CD14-positive monocyte (primary cell): Measurements from ENCODE around the gene KCNMA1. TPM values are rescaled to one million over a fixed set of nuclear protein-coding genes. Genes with fewer than 3 reads are reported as not detected.

Experiments
- DNase-seq, 3 donors: peaks; one replicate each; pipeline ENCODE4 v3.0.0-alpha.2; 2011 to 2022
- H2AFZ ChIP-seq: 2 replicates; pipeline ENCODE4 v1.6.0; 2012; ENCODE audit warnings: mild to moderate bottlenecking, low read depth, low read length, inconsistent platforms; ENCODE audit not compliant: insufficient read depth, poor library complexity, severe bottlenecking
- H3K27ac ChIP-seq, 2 donors: 1 replicate in 1 of 2; 2 replicates in 1 of 2; pipeline ENCODE4 v1.5.1; 2012 to 2013; ENCODE audit warnings: low read length in 2 of 2, control low read depth in 1 of 2, inconsistent platforms in 1 of 2, low read depth in 1 of 2, mild to moderate bottlenecking in 1 of 2
- H3K27me3 ChIP-seq, 2 donors: one replicate each; pipeline versions ENCODE4 v1.6.0 to v1.6.1; 2011 to 2013; ENCODE audit warnings: low read length in 2 of 2; ENCODE audit not compliant: control insufficient read depth in 2 of 2, insufficient read depth in 2 of 2
- H3K36me3 ChIP-seq, 2 donors: replicated peaks in 1 of 2; 1 replicate in 1 of 2; 2 replicates in 1 of 2; pipeline versions ENCODE4 v1.5.1 to v1.6.1; 2012 to 2013; ENCODE audit warnings: low read length in 2 of 2, control low read depth in 1 of 2, inconsistent platforms in 1 of 2, mild to moderate bottlenecking in 1 of 2; ENCODE audit not compliant: insufficient read depth in 2 of 2, control insufficient read depth in 1 of 2
- H3K4me1 ChIP-seq, 2 donors: 1 replicate in 1 of 2; 2 replicates in 1 of 2; pipeline versions ENCODE4 v1.5.1 to v1.6.1; 2012 to 2013; ENCODE audit warnings: low read length in 2 of 2, control low read depth in 1 of 2, inconsistent platforms in 1 of 2, mild to moderate bottlenecking in 1 of 2, moderate library complexity in 1 of 2; ENCODE audit not compliant: insufficient read depth in 2 of 2, control insufficient read depth in 1 of 2
- H3K4me2 ChIP-seq: replicated peaks from 2 replicates; pipeline ENCODE3; 2012; ENCODE audit warnings: low read length, moderate library complexity, mild to moderate bottlenecking; ENCODE audit not compliant: poor library complexity, severe bottlenecking; ENCODE audit errors: extremely low read depth
- H3K4me3 ChIP-seq, 3 experiments: fragments of 200-600 bp in 1 of 3; sonication (generic) in 1 of 3; replicated peaks in 1 of 3; 1 replicate in 2 of 3; 2 replicates in 1 of 3; pipeline ENCODE4 v1.5.1; 2011 to 2013; ENCODE audit warnings: low read length in 3 of 3, mild to moderate bottlenecking in 3 of 3, control low read depth in 2 of 3, low read depth in 2 of 3, inconsistent platforms in 1 of 3, moderate library complexity in 1 of 3
- H3K79me2 ChIP-seq: 2 replicates; pipeline ENCODE4 v1.6.0; 2012; ENCODE audit warnings: mild to moderate bottlenecking, control low read depth, inconsistent platforms, low read length, moderate library complexity; ENCODE audit not compliant: insufficient read depth
- H3K9ac ChIP-seq: 2 replicates; pipeline ENCODE4 v1.6.0; 2017; ENCODE audit warnings: low read length, mild to moderate bottlenecking; ENCODE audit not compliant: insufficient read depth, poor library complexity, severe bottlenecking
- H3K9me3 ChIP-seq, 2 donors: replicated peaks in 1 of 2; 1 replicate in 1 of 2; 2 replicates in 1 of 2; pipeline versions ENCODE4 v1.5.1 to v1.6.1; 2012 to 2013; ENCODE audit warnings: low read length in 2 of 2, control low read depth in 1 of 2; ENCODE audit not compliant: control insufficient read depth in 1 of 2, insufficient read depth in 1 of 2
- H4K20me1 ChIP-seq: 2 replicates; pipeline ENCODE4 v1.6.0; 2012; ENCODE audit warnings: mild to moderate bottlenecking, low read length, control low read depth, moderate library complexity; ENCODE audit not compliant: insufficient read depth
- H3K27ac Mint-ChIP-seq, 7 donors: one replicate each; pipeline ENCODE4 v1.8.0; 2020; ENCODE audit warnings: mild to moderate bottlenecking in 7 of 7, mixed read lengths in 7 of 7, moderate library complexity in 6 of 7, inconsistent platforms in 2 of 7
- H3K27me3 Mint-ChIP-seq, 3 donors: one replicate each; pipeline ENCODE4 v1.8.0; 2021 to 2022; ENCODE audit warnings: low read depth in 3 of 3, mild to moderate bottlenecking in 3 of 3, mixed read lengths in 3 of 3, moderate library complexity in 3 of 3, inconsistent platforms in 1 of 3
- H3K36me3 Mint-ChIP-seq, 2 donors: one replicate each; pipeline ENCODE4 v1.8.0; 2020; ENCODE audit warnings: mixed read lengths in 2 of 2, inconsistent platforms in 1 of 2, mild to moderate bottlenecking in 1 of 2
- H3K4me1 Mint-ChIP-seq: one replicate; pipeline ENCODE4 v1.8.0; 2020; ENCODE audit warnings: mild to moderate bottlenecking, mixed read lengths
- H3K4me3 Mint-ChIP-seq, 2 donors: one replicate each; pipeline ENCODE4 v1.8.0; 2020; ENCODE audit warnings: mild to moderate bottlenecking in 2 of 2, mixed read lengths in 2 of 2, moderate library complexity in 1 of 2
- H3K9me3 Mint-ChIP-seq, 7 donors: one replicate each; pipeline ENCODE4 v1.8.0; 2020 to 2022; ENCODE audit warnings: mixed read lengths in 7 of 7, mild to moderate bottlenecking in 6 of 7, moderate library complexity in 6 of 7, inconsistent platforms in 2 of 7
- CTCF ChIP-seq: fragments of 200-600 bp; IDR thresholded peaks from one replicate; pipeline ENCODE4 v1.8.0; 2022; ENCODE audit warnings: antibody characterized with exemption, mild to moderate bottlenecking
- WGBS: methylation state at CpG from one replicate; pipeline ENCODE4 v1.1.5; 2013; ENCODE audit warnings: missing lambda C conversion rate; ENCODE audit not compliant: insufficient coverage; 5-methylcytosine and 5-hydroxymethylcytosine counted together
- intact Hi-C, 2 donors: fragments of 100-400 bp; cut with micrococcal nuclease; formaldehyde crosslinking; loops; one replicate each; pipeline versions ENCODE4 v1.15.0 to v1.15.1; 2023
- polyA plus RNA-seq, 3 donors: library from polyadenylated mRNA; depleted of rRNA in 1 of 3; unstranded in 2 of 3; stranded (reverse) in 1 of 3; fragments of 300-500 nt in 2 of 3; fragments of >200 nt in 1 of 3; fragmentation: Illumina TruSeq in 2 of 3; gene quantifications; 1 replicate in 2 of 3; 2 replicates in 1 of 3; pipeline ENCODE4 v1.2.3, GENCODE V29; 2012 to 2021

The KCNMA1 gene
- polyA plus RNA-seq, 3 donors: 0.11 to 1.0 TPM; not detected in 1

GRCh38 chr10:77586719-77587415, 50.7 kb downstream of the KCNMA1 start:
- peaks cover 0 to 4% (median 0%) of the 10 kb centered on the region in 7 donors for H3K9me3 Mint-ChIP-seq
- Histone ChIP-seq H3K9ac (no peak overlapping the region), H3K4me3 (no peak overlapping the region), H3K4me2 (no peak overlapping the region), H3K36me3 (no peaks in the 10 kb centered on the region), H2AFZ (no peak overlapping the region), H3K27me3 (no peaks in the 10 kb centered on the region), H3K79me2 (no peaks in the 10 kb centered on the region), H3K27ac (no peak overlapping the region), H3K4me1 (peaks cover 7 to 15% of the 10 kb centered on the region in 2 donors), H4K20me1 (no peaks in the 10 kb centered on the region), H3K9me3 (no peaks in the 10 kb centered on the region)
- no peak for TF ChIP-seq CTCF
- intact Hi-C loops: no loop called here
- WGBS: 73% methylated on average over 3 of the region's 7 CpGs
- H3K4me3 Mint-ChIP-seq: no peak overlapping the region
- DNase-seq: peak in 1 of 3 donors; percentile 57
- H3K27ac Mint-ChIP-seq: peak overlapping the region in 1 of 7 donors; percentile 7
- H3K36me3 Mint-ChIP-seq: no peaks in the 10 kb centered on the region
- peaks cover 18% of the 10 kb centered on the region for H3K4me1 Mint-ChIP-seq
- H3K27me3 Mint-ChIP-seq: peaks cover 0 to 4% (median 3%) of the 10 kb centered on the region in 3 donors

- no peak for DNase-seq
- Histone ChIP-seq H2AFZ (no peak overlapping the region), H3K27me3 (no peaks in the 10 kb centered on the region), H3K36me3 (no peaks in the 10 kb centered on the region), H3K9ac (no peak overlapping the region), H3K9me3 (no peaks in the 10 kb centered on the region), H4K20me1 (no peaks in the 10 kb centered on the region), H3K4me3 (no peak overlapping the region), H3K4me1 (peaks cover 7 to 15% of the 10 kb centered on the region in 2 donors), H3K79me2 (no peaks in the 10 kb centered on the region), H3K27ac (no peak overlapping the region), H3K4me2 (no peak overlapping the region)
- peaks cover 18% of the 10 kb centered on the region for H3K4me1 Mint-ChIP-seq
- peaks cover 0 to 5% (median 3%) of the 10 kb centered on the region in 3 donors for H3K27me3 Mint-ChIP-seq
- 81% methylated on average over 4 of the region's 6 CpGs for WGBS
- peaks cover 0 to 4% (median 0%) of the 10 kb centered on the region in 7 donors for H3K9me3 Mint-ChIP-seq
- intact Hi-C loops: no loop called here
- TF ChIP-seq CTCF: no peak
- H3K4me3 Mint-ChIP-seq: no peak overlapping the region
- no peaks in the 10 kb centered on the region for H3K36me3 Mint-ChIP-seq
- H3K27ac Mint-ChIP-seq: no peak overlapping the region
Measured at GRCh38 chr10:77584938-77585337, 52.7 kb downstream of the KCNMA1 start.
